ENCODE measurements around the gene TEDC2. TPM values are rescaled to one million over a fixed set of nuclear protein-coding genes. Genes with fewer than 3 reads are reported as not detected.

Gene TEDC2
- total RNA-seq, 1 experiment from 2014 or later, result 49.9 TPM

- in situ Hi-C loops (cut with HindIII; ENCODE audit: low sequenced_read_pairs), result no loop called here
- no peak for DNase-seq (ENCODE audit: low spot score)
Measured at GRCh38 chr16:2460916-2461315, 1.0 kb downstream of the TEDC2 start.

GRCh38 chr16:2462031-2462866, 2.3 kb downstream of the TEDC2 start:
- no peak for DNase-seq (ENCODE audit: low spot score)
- in situ Hi-C loops (cut with HindIII; ENCODE audit: low sequenced_read_pairs), result no loop called here

- in situ Hi-C loops (cut with HindIII; ENCODE audit: low sequenced_read_pairs), result no loop called here
- DNase-seq (ENCODE audit: low spot score), result no peak
Measured at GRCh38 chr16:2464333-2464732, 4.4 kb downstream of the TEDC2 start.

GRCh38 chr16:2465653-2466415, 5.9 kb downstream of the TEDC2 start:
- in situ Hi-C loops (cut with HindIII; ENCODE audit: low sequenced_read_pairs), result no loop called here
- no peak for DNase-seq (ENCODE audit: low spot score)

- no peak for DNase-seq (ENCODE audit: low spot score)
Measured at GRCh38 chr16:2466667-2467527, 7.0 kb downstream of the TEDC2 start.

GRCh38 chr16:2467528-2468232, 7.8 kb downstream of the TEDC2 start:
- peak; percentile 64 for DNase-seq (ENCODE audit: low spot score)
- in situ Hi-C loops (cut with HindIII; ENCODE audit: low sequenced_read_pairs), result no loop called here

More at GRCh38 chr16:2466667-2467527, 7.0 kb downstream of the TEDC2 start:
- in situ Hi-C loops (cut with HindIII; ENCODE audit: low sequenced_read_pairs), result no loop called here

GRCh38 chr16:2468233-2468724, 8.4 kb downstream of the TEDC2 start:
- no peak for DNase-seq (ENCODE audit: low spot score)
- in situ Hi-C loops (cut with HindIII; ENCODE audit: low sequenced_read_pairs), result no loop called here

- in situ Hi-C loops (cut with HindIII; ENCODE audit: low sequenced_read_pairs), result no loop called here
- DNase-seq (ENCODE audit: low spot score), result no peak
Measured at GRCh38 chr16:2468725-2469398, 9.0 kb downstream of the TEDC2 start.

GRCh38 chr16:2469399-2470233, 9.7 kb downstream of the TEDC2 start:
- in situ Hi-C loops (cut with HindIII; ENCODE audit: low sequenced_read_pairs), result no loop called here
- no peak for DNase-seq (ENCODE audit: low spot score)

- in situ Hi-C loops (cut with HindIII; ENCODE audit: low sequenced_read_pairs), result no loop called here
- no peak for DNase-seq (ENCODE audit: low spot score)
Measured at GRCh38 chr16:2470234-2470601, 10.3 kb downstream of the TEDC2 start.

- in situ Hi-C loops (cut with HindIII; ENCODE audit: low sequenced_read_pairs), result no loop called here
- DNase-seq (ENCODE audit: low spot score), result no peak
Measured at GRCh38 chr16:2470603-2471015, 10.7 kb downstream of the TEDC2 start.

- in situ Hi-C loops (cut with HindIII; ENCODE audit: low sequenced_read_pairs), result no loop called here
- no peak for DNase-seq (ENCODE audit: low spot score)
Measured at GRCh38 chr16:2471016-2471652, 11.2 kb downstream of the TEDC2 start, which contains the start of gene NTN3. TSS of gene NTN3 (plus strand) at chr16:2471297. CDS start at chr16:2471702, 405 bp downstream.

GRCh38 chr16:2471653-2472487, 12.0 kb downstream of the TEDC2 start:
- in situ Hi-C loops (cut with HindIII; ENCODE audit: low sequenced_read_pairs), result no loop called here
- no peak for DNase-seq (ENCODE audit: low spot score)

- DNase-seq (ENCODE audit: low spot score), result no peak
- in situ Hi-C loops (cut with HindIII; ENCODE audit: low sequenced_read_pairs), result no loop called here
Measured at GRCh38 chr16:2472488-2472864, 12.6 kb downstream of the TEDC2 start.

GRCh38 chr16:2472885-2473445, 13.1 kb downstream of the TEDC2 start:
- in situ Hi-C loops (cut with HindIII; ENCODE audit: low sequenced_read_pairs), result no loop called here
- DNase-seq (ENCODE audit: low spot score), result no peak

- DNase-seq (ENCODE audit: low spot score), result no peak
- in situ Hi-C loops (cut with HindIII; ENCODE audit: low sequenced_read_pairs), result no loop called here
Measured at GRCh38 chr16:2473446-2473926, 13.6 kb downstream of the TEDC2 start.

Measured in G401 (cell line).